Measurements from ENCODE around the gene MBP.

MBP gene

DNA sequence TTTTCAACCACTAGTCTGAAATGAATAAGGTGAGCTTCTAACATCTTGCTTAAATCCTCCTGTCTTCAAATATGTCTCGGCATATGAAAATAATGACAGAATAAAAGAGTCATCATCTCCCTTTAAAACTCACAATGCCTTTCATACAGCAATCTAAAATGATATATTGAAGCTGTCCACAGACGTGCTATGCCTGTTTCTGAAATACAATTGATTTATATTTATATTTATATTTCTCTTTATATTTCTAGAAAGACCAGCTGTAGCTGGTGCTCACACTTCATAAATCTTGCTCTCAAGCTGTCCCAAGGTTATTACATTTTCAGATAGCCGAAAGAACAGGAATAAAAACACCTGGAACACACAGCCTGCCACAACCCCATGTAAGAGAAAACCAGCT lies 11.1 kb downstream of the MBP start:
- Histone ChIP-seq H2AFZ (ENCODE audit: low read depth) (no peak overlapping the region), H4K20me1 (ENCODE audit: insufficient read depth) (no peaks in the 10 kb centered on the region), H3K27ac (no peak overlapping the region), H3K79me2 (ENCODE audit: insufficient read depth, low read depth) (no peaks in the 10 kb centered on the region), H3K27me3 (ENCODE audit: insufficient read depth, low read depth) (no peaks in the 10 kb centered on the region), H3K9ac (no peak overlapping the region), H3K4me2 (no peak overlapping the region), H3K4me3 (IDR thresholded peaks at IDR 0.05; ENCODE audit: insufficient read depth, low read depth, low read length) (no peak overlapping the region), H3K4me1 (ENCODE audit: low read depth, poor library complexity, severe bottlenecking) (no peaks in the 10 kb centered on the region), H3K36me3 (ENCODE audit: insufficient read depth) (no peaks in the 10 kb centered on the region)
- TF ChIP-seq, protein P1, sequence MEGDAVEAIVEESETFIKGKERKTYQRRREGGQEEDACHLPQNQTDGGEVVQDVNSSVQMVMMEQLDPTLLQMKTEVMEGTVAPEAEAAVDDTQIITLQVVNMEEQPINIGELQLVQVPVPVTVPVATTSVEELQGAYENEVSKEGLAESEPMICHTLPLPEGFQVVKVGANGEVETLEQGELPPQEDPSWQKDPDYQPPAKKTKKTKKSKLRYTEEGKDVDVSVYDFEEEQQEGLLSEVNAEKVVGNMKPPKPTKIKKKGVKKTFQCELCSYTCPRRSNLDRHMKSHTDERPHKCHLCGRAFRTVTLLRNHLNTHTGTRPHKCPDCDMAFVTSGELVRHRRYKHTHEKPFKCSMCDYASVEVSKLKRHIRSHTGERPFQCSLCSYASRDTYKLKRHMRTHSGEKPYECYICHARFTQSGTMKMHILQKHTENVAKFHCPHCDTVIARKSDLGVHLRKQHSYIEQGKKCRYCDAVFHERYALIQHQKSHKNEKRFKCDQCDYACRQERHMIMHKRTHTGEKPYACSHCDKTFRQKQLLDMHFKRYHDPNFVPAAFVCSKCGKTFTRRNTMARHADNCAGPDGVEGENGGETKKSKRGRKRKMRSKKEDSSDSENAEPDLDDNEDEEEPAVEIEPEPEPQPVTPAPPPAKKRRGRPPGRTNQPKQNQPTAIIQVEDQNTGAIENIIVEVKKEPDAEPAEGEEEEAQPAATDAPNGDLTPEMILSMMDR (conservative IDR thresholded peaks at IDR 0.05; ENCODE audit: low read depth, low read length): no peak

DNA sequence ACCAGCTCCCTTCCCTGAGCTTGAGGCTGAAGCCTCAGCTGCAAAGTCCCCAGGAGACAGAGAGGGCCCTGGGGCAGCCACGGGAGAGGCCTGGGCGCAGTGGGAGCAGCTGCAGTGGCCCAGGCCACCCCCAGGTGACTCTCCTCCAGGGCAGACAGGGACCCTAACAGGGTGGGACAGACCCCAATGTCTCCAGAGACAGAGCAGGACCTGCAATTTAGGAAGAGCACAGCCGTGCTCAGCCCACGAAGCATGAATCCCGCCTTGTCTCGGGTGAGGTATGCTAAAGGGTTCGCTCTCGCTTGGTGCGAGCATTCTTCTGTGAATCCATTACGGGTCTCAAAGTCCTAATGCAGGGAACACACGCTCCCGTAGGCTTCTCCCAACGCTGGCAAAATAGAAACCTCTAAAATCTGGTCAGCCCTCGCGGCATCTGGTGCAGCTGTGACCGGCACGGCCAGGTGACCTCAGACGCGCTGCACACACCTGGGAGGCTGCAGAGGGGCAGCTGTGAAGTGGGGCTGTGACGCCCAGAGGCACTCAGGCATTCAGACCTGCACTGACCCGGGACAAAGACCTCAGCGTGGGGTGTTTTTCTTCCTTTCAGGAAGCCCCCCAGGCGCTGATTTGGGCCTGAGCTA lies 12.6 kb downstream of the MBP start:
- H3K4me3 ChIP-seq (IDR thresholded peaks at IDR 0.05; ENCODE audit: insufficient read depth, low read depth, low read length): no peak overlapping the region
- H3K27me3 ChIP-seq (ENCODE audit: insufficient read depth, low read depth): no peaks in the 10 kb centered on the region
- no peaks in the 10 kb centered on the region for H3K4me1 ChIP-seq (ENCODE audit: low read depth, poor library complexity, severe bottlenecking)
- no peak overlapping the region for H3K4me2 ChIP-seq
- TF ChIP-seq, protein P1 (conservative IDR thresholded peaks at IDR 0.05; ENCODE audit: low read depth, low read length): no peak
- H3K79me2 ChIP-seq (ENCODE audit: insufficient read depth, low read depth): no peaks in the 10 kb centered on the region
- H4K20me1 ChIP-seq (ENCODE audit: insufficient read depth): no peaks in the 10 kb centered on the region
- H3K36me3 ChIP-seq (ENCODE audit: insufficient read depth): no peaks in the 10 kb centered on the region
- H2AFZ ChIP-seq (ENCODE audit: low read depth): no peak overlapping the region
- no peak overlapping the region for H3K9ac ChIP-seq
- H3K27ac ChIP-seq: no peak overlapping the region

DNA sequence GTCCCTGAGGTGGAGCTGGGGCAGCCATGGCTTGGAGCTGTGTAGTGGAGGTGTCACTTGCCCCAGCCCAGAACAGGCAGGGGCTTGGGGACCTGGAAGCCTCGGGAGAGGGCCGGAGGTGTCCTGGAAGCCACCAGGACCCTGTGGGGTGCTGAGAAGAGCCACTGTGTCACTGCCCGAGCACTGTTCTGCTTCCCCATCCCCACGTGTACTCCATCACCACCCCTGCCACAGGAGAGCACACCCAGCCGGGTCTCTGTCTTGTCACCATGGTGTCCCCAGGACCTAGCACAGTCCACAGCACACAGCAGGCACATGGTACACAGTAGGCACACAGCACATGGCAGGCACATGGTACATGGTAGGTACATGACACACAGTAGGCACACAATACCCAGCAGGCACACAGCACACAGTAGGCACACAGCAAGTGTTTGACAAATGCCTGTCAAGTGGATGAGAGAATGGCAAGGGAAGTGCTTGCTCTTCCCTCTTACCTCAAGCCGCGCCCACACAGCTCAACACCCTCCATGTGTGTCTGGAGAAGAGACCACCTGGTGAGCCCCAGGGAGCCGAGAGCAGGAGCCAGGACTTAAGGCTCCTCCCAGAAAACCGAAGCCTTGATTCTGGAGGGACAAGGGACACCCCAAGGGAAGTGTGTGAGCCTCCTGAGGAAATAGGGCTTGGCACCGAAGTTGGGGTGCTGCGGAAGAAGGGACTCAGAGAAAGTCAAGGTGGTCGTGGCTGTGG lies 13.3 kb downstream of the MBP start:
- no peak overlapping the region for H3K9ac ChIP-seq
- no peaks in the 10 kb centered on the region for H3K4me1 ChIP-seq (ENCODE audit: low read depth, poor library complexity, severe bottlenecking)
- H4K20me1 ChIP-seq (ENCODE audit: insufficient read depth): no peaks in the 10 kb centered on the region
- H3K4me2 ChIP-seq: no peak overlapping the region
- H3K36me3 ChIP-seq (ENCODE audit: insufficient read depth): no peaks in the 10 kb centered on the region
- H3K4me3 ChIP-seq (IDR thresholded peaks at IDR 0.05; ENCODE audit: insufficient read depth, low read depth, low read length): no peak overlapping the region
- no peak overlapping the region for H3K27ac ChIP-seq
- H3K79me2 ChIP-seq (ENCODE audit: insufficient read depth, low read depth): no peaks in the 10 kb centered on the region
- TF ChIP-seq, protein P1 (conservative IDR thresholded peaks at IDR 0.05; ENCODE audit: low read depth, low read length): no peak
- no peak overlapping the region for H2AFZ ChIP-seq (ENCODE audit: low read depth)
- no peaks in the 10 kb centered on the region for H3K27me3 ChIP-seq (ENCODE audit: insufficient read depth, low read depth)

DNA sequence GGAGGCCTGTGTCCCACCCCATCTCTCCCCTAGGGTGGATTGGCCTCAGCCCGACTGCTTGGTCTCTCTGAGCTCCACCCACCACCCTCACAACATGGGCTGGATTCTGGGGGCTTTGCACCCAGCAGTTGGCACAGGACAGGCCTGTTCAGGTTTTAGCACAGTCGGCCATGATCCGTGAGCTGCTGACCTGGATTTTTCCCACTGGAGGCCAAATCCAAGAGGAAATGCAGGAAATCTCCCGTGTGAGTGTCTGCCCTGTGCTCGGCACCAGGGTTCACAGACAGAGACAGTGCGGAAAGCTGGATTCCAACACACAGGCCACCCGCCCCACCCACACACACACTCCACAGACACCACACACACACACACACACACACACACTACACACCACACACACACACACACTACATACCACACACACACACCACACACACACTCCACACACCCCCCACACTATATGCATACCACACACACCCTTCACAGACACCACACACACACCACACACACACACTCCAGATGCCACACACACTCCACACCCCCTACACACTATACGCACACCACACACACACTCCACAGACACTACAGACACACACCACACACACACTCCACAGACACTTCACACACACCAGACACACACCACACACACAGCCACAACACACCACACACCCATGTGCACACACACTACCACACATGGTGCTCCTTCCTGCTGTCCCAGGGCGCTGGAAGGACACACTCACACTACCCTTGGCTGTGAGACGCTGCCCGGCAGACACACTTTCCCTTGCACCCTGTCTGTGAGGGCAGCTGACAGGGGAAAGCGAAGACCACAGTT lies 14.1 kb downstream of the MBP start:
- Histone ChIP-seq H4K20me1 (ENCODE audit: insufficient read depth) (no peaks in the 10 kb centered on the region), H3K9ac (no peak overlapping the region), H3K4me2 (no peak overlapping the region), H3K27ac (no peak overlapping the region), H3K79me2 (ENCODE audit: insufficient read depth, low read depth) (no peaks in the 10 kb centered on the region), H3K4me3 (IDR thresholded peaks at IDR 0.05; ENCODE audit: insufficient read depth, low read depth, low read length) (no peak overlapping the region), H3K36me3 (ENCODE audit: insufficient read depth) (no peaks in the 10 kb centered on the region), H3K27me3 (ENCODE audit: insufficient read depth, low read depth) (no peaks in the 10 kb centered on the region), H3K4me1 (ENCODE audit: low read depth, poor library complexity, severe bottlenecking) (no peaks in the 10 kb centered on the region), H2AFZ (ENCODE audit: low read depth) (no peak overlapping the region)
- TF ChIP-seq, protein P1 (conservative IDR thresholded peaks at IDR 0.05; ENCODE audit: low read depth, low read length): no peak
